ENCODE data around the gene NIT2. TPM values are rescaled to one million over a fixed set of nuclear protein-coding genes. Genes with fewer than 3 reads are reported as not detected.
A peak's percentile ranks its signal among the peaks of the same experiment; 100 is the strongest.

NIT2 gene
- total and polyA plus RNA-seq, 2 of the 4 experiments (the other 2 are of a cell fraction) = 12.4 to 27.1 TPM

DNA sequence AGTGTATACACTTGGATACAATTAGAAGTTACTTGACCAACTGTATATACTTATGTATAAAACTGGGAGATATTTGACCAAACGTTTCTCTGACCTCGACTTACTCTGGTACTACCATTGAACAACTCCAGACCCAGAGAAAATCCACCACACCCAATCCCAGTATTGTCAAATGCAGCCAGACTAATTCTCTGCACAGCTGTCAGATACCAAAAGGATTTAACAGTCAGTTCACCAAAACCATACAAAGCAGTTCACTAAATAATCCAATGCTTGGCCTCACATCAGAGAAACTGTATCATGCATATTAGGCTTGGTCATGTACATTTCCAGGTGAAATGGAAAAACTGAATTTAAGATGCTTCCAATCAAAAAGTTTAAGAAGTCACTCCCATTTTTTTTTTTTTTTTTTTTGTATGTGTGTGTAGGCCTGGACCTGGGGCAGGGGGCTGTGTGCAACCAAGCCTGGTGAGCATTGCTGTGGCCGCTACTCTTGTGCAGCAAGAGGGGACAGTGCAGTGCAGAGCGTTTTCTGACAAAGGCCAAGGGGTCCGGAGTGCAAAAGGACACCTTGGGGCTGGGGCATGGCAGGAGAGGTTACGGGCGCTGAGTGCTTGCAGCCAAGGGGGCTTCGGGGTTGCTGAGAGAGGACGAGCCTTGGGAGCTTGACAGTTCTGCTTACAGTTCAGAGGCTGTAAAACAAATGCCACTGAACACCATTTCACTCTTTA lies 64.9 kb downstream of the NIT2 start (continued):
- TF ChIP-seq SMC3 (IDR thresholded peaks at IDR 0.05; ENCODE audit: low read depth, low read length) = no peak

GRCh38 chr3:100400419-100400779 lies 65.8 kb downstream of the NIT2 start:
- H3K4me3 ChIP-seq (ENCODE audit: insufficient read depth, low read depth, low read length) = peak overlapping the region; percentile 60
- ChIA-PET CTCF (interaction anchor here (1.3 kb wide), 1 partner anchor 15 kb away, joined by 3 read pairs; no protein-coding TSS in a partner anchor), POLR2A (ENCODE audit: unreplicated experiment) (interaction anchor here (1.3 kb wide), 1 partner anchor 16 kb away, joined by 4 read pairs; no protein-coding TSS in a partner anchor)
- in situ Hi-C loops (cut with MboI; ENCODE audit: low sequenced_read_pairs) (no loop called here), intact Hi-C loops (cut with micrococcal nuclease) (loop anchor here (5.0 kb wide), 1 partner anchor 92 kb away; the partner anchor contains the start of gene TMEM45A), dilution Hi-C loops (cut with HindIII; ENCODE audit: low sequenced_read_pairs, unreplicated experiment) (no loop called here)
- H3K23ac ChIP-seq (ENCODE audit: low read depth, low read length) = peak overlapping the region; percentile 61; the same call in 1 of the 2 replicates
- H3K79me1 ChIP-seq (ENCODE audit: low read depth in 1 of 2, low read length in 2 of 2) = peaks cover 0 to 41% of the 10 kb centered on the region in 2 experiments; a peak in 2 of 4 replicates
- no peaks in the 10 kb centered on the region for H3K9me3 ChIP-seq (ENCODE audit: control insufficient read depth, insufficient read depth, low read length)
- TF ChIP-seq, protein P1, sequence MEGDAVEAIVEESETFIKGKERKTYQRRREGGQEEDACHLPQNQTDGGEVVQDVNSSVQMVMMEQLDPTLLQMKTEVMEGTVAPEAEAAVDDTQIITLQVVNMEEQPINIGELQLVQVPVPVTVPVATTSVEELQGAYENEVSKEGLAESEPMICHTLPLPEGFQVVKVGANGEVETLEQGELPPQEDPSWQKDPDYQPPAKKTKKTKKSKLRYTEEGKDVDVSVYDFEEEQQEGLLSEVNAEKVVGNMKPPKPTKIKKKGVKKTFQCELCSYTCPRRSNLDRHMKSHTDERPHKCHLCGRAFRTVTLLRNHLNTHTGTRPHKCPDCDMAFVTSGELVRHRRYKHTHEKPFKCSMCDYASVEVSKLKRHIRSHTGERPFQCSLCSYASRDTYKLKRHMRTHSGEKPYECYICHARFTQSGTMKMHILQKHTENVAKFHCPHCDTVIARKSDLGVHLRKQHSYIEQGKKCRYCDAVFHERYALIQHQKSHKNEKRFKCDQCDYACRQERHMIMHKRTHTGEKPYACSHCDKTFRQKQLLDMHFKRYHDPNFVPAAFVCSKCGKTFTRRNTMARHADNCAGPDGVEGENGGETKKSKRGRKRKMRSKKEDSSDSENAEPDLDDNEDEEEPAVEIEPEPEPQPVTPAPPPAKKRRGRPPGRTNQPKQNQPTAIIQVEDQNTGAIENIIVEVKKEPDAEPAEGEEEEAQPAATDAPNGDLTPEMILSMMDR (conservative IDR thresholded peaks at IDR 0.05; ENCODE audit: low read depth, low read length) = no peak
- TF ChIP-seq MAZ (IDR thresholded peaks at IDR 0.05; ENCODE audit: borderline replicate concordance, low read depth, low read length) = no peak
- H3K4ac ChIP-seq (ENCODE audit: low read depth, low read length) = peak overlapping the region; percentile 42
- H3K4me2 ChIP-seq (ENCODE audit: low read depth, low read length) = peak overlapping the region; percentile 96
- H4K5ac ChIP-seq (ENCODE audit: low read depth, low read length) = peak overlapping the region; percentile 1; the same call in 1 of the 2 replicates
- H3K27me3 ChIP-seq (ENCODE audit: control insufficient read depth, insufficient read depth, low read length) = no peaks in the 10 kb centered on the region
- no peaks in the 10 kb centered on the region for H3K36me3 ChIP-seq (ENCODE audit: control insufficient read depth, insufficient read depth, low read length)
- no TSS peak for BruUV-seq (replicated peaks)
- no peaks in the 10 kb centered on the region for H3K4me1 ChIP-seq (ENCODE audit: control insufficient read depth, insufficient read depth, low read length)
- H4K20me1 ChIP-seq (ENCODE audit: insufficient read depth, low read length) = peaks cover 26% of the 10 kb centered on the region; the same call in 1 of the 2 replicates
- 0 out of 2 replicates have a peak overlapping the region, but pooled peaks have one; percentile 27 for H4K91ac ChIP-seq (ENCODE audit: insufficient read depth, low read depth, low read length)
- H2BK5ac ChIP-seq (ENCODE audit: low read depth, low read length, poor library complexity, severe bottlenecking) = peak overlapping the region; percentile 70
- peak overlapping the region; percentile 33 for H3K56ac ChIP-seq (ENCODE audit: extremely low read depth, insufficient read depth, low read length)
- peak overlapping the region; percentile 74 for H3K9ac ChIP-seq (ENCODE audit: low read depth, low read length)
- DNase-seq (peak; percentile 17), ATAC-seq (ENCODE audit: low read depth) (peak; percentile 1)
- peak overlapping the region; percentile 99 for H2AFZ ChIP-seq (replicated peaks; ENCODE audit: low read length, poor library complexity)
- H2AK5ac ChIP-seq (ENCODE audit: low read depth, low read length) = no peak overlapping the region
- H2BK15ac ChIP-seq (ENCODE audit: low read depth, low read length) = no peak overlapping the region
- peak overlapping the region; percentile 55; the same call in 1 of the 2 replicates for H3K14ac ChIP-seq (replicated peaks; ENCODE audit: low read depth, low read length)
- H2AK9ac ChIP-seq (replicated peaks; ENCODE audit: low read depth, low read length, poor library complexity) = peak overlapping the region; percentile 97
- no peaks in the 10 kb centered on the region; the same call in 1 of the 2 replicates for H3K9me1 ChIP-seq (ENCODE audit: insufficient read depth, low read length)
- H4K8ac ChIP-seq (ENCODE audit: low read depth in 2 of 2, low read length in 2 of 2) = peak overlapping the region in 1 of 2 experiments; percentile 99; a peak in 3 of 4 replicates
- H2BK120ac ChIP-seq (ENCODE audit: low read depth, low read length) = no peak overlapping the region
- peak overlapping the region; percentile 78 for H3K27ac ChIP-seq (ENCODE audit: insufficient read depth, low read length)
- no peak overlapping the region for H3K18ac ChIP-seq (ENCODE audit: low read depth, low read length)
- no peak overlapping the region for H2BK20ac ChIP-seq (ENCODE audit: low read depth, low read length)
- 1% methylated on average over 16 of the region's 22 CpGs; no CpG with 5 or more reads in 1 of the 2 experiments for WGBS, 2 experiments (ENCODE audit: extremely low coverage in 2 of 2, insufficient read length in 1 of 2)
